GM18505 (cell line): ENCODE data around the gene ACD.

ENCODE experiments used
- ATAC-seq: cut with Tn5 transposase; IDR thresholded peaks from one replicate; pipeline ENCODE4 v1.9.1; 2021; ENCODE audit not compliant: unreplicated experiment
- POLR2A ChIP-seq: IDR thresholded peaks from 4 replicates; pipeline ENCODE4 v1.6.1; 2011; ENCODE audit warnings: borderline replicate concordance; ENCODE audit not compliant: insufficient read depth, insufficient read length; ENCODE audit errors: extremely low read depth

The ACD gene

DNA sequence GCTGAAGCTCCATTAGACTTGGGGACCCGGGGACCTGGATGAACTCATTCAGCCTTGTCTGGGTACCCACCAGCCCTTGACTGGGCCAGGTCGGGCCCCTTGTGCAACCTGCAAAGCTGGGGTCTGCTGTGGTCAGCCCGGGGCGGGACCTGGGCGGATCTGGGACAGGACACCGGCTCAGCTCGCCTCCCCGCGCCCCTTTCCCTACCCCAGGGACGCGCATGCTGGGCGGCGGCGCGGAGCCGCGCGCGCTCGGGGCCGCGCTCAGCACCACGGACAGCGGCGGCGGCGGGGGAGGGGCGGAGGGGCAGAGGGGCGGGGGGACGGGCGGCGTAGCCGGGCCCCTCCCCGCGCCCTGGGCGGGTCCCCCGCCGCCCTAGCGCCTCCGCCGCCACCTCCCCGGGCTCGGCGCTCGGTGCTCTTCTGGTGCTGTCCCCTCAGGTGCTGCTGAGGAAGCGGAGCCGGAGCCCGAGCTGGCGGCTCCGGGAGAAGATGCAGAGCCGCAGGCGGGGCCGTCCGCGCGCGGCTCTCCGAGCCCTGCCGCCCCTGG is 7.4 kb downstream of the ACD start:
- ATAC-seq = no peak
- no peak for TF ChIP-seq POLR2A

DNA sequence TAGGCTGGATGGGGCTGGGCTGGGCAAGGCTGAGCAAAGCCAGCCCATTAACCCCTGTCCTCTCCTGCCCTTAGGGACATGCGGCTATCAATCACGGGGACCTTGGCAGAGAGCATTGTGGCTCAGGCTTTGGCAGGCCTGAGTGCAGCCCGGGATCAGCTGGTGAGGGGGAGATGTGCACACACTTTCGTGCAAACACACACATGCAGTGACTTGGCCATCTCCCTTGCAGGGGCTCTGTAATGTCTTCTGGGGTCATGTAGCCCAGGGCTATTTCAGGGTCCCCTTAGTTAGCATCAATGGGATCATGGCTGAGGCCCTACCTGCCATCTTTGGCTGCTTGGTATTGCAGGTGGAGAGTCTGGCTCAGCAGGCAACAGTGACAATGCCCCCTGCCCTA is 8.2 kb downstream of the ACD start:
- TF ChIP-seq POLR2A = no peak
- ATAC-seq = no peak

DNA sequence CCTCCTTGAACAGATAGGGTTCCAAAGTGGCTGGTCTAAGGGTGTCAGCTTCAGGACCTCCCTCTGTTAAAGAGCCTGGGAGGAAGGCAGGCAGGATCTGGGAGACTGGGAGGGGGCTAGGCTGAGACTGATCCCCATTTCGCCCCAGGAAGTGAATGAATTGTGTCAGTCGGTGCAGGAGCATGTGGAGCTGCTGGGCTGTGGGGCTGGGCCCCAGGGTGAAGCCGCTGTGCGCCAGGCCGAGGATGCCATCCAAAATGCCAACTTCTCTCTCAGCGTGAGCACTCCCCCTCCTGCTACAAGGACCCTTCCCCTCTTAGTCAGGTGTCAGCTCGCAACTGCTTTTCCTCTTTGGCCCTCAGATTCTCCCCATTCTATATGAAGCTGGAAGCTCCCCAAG is 9.0 kb downstream of the ACD start:
- no peak for ATAC-seq
- TF ChIP-seq POLR2A = no peak

- no peak for ATAC-seq
- TF ChIP-seq POLR2A = no peak
Observed at GRCh38 chr16:67650023-67650422, 10.0 kb downstream of the ACD start.

DNA sequence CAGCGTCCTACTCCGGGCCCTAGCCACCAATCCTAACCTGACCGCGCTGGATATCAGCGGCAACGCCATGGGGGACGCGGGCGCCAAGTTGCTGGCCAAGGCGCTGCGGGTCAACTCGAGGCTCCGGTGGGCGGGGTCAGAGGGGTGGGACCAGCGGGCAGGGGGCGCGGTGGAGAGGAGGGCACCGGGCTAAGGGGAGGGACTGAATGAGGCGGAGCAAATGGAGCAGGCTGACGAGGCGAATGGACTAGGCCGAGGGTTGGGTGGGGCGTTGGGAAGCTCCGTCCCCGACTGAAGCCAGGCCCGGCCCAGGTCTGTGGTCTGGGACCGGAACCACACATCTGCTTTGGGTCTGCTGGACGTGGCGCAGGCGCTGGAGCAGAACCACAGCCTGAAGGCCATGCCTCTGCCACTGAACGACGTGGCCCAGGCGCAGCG is 10.5 kb downstream of the ACD start:
- no peak for TF ChIP-seq POLR2A
- no peak for ATAC-seq

- no peak for ATAC-seq
- no peak for TF ChIP-seq POLR2A
Observed at GRCh38 chr16:67648764-67649407, 11.2 kb downstream of the ACD start.

DNA sequence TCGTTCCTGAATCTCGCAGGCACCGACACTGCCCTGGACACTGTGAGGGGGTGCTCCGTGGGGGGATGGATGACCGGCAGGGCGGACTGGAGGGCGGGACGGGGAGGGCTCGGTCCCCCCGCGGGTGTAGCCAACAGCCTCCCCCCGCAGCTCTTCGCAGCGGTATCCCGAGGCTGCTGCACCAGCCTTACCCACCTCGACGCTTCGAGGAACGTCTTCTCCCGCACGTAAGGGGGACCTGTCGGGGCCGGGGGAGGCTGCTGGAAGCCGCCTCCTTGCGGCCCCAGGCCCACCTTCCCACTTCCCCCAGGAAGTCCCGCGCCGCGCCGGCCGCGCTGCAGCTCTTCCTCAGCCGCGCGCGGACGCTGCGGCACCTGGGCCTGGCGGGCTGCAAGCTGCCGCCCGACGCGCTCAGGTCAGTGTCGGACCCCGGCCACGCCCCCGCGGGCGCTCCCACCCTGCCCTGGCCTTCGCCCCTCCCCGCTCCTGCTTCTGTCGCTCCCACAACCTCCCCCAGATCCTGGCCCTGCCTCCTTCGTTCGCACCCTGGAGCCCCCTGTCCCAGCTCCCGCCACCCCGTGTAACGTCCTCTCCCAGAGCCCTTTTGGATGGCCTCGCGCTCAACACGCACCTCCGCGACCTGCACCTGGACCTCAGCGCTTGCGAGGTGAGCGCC is 11.8 kb downstream of the ACD start:
- no peak for TF ChIP-seq POLR2A
- no peak for ATAC-seq

- TF ChIP-seq POLR2A = no peak
- ATAC-seq = no peak
Observed at GRCh38 chr16:67647681-67648080, 12.4 kb downstream of the ACD start.

DNA sequence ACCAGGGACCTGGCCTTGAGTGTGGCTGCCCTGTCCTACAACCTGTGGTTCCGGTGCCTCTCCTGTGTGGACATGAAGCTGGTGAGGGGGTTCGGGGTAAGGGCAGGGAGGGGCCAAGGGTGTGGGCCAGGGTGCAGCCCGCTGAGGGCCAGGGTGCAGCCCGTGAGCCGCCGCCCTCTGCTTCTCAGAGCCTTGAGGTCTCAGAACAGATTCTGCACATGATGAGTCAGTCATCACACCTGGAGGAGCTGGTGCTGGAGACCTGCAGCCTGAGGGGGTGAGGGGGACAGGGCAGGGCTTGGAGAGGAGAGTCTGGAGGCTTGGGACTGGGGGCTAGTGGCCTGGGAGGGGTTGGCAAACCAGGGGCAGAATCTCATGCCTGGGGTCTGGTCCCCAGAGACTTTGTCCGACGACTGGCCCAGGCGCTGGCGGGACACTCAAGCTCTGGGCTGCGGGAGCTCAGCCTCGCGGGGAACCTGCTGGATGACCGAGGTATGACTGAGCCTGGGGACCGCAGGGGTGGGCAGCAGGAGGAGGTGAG is 12.9 kb downstream of the ACD start:
- no peak for TF ChIP-seq POLR2A
- ATAC-seq = no peak

GRCh38 chr16:67645397-67646121 is 14.5 kb downstream of the ACD start:
- no peak for ATAC-seq
- no peak for TF ChIP-seq POLR2A

- ATAC-seq = no peak
- no peak for TF ChIP-seq POLR2A
Observed at GRCh38 chr16:67644038-67644437, 16.0 kb downstream of the ACD start.

DNA sequence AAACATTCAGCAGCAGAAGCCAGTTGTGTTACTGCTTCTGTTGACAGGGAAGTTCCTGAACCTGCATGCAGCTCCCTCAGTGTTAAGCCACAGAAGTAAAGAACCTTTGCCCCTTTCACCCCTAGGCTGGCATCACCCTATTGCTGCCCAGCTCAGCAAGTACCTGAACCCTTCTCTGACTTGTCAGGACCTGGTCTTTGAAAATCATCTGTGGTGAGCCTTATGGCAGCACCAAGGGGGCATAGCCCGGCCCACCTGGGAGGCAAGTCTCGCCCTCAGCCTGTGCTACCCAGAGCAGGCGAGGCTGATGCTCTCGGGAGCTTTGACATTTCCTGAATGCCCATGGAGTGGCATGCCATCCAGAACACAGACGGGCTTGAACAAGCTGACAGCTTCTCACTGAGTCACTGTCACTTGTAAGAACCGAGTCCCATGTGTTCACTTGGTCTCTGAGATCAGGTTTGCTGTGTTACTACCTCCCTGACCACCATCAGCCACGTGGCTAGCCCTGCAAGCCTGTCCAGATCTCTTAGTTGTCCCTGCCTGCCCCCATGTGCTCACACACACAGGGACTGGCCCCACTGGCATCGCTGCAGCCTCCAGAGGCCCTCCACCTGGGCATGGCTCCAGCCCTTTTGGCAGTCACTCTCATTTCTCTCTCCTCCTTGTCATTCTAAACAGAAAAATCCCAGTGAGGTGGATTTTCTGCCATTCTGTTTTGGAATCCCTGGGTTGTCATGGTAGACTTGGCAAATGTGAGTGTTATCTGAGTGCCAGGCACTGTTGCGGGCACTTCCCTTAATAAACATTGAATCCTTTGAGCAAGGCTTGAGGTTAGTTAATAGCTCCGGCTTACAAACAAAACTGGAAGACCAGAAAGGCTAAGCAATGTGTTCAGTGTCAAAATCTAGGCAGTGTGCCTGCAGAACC is 18.0 kb downstream of the ACD start:
- no peak for ATAC-seq
- no peak for TF ChIP-seq POLR2A
